ENCODE data around the gene PPP2R5C.
A peak's percentile ranks its signal among the peaks of the same experiment; 100 is the strongest.
"Not testable (repeated sequence)": the region's sequence is repeated elsewhere in the genome, so short reads cannot be mapped to it uniquely, and the experiment has no call there.

The PPP2R5C gene

GRCh38 chr14:101971458-101971857, 209.9 kb downstream of the PPP2R5C start:
- not testable (repeated sequence) for H3K27ac ChIP-seq (ENCODE audit: extremely low read depth, low read depth, low read length)
- peaks cover 11% of the 10 kb centered on the region; the same call in 1 of the 2 replicates for H3K4me1 ChIP-seq (ENCODE audit: control insufficient read depth, insufficient read depth, low read length)

GRCh38 chr14:101972126-101972866, 210.8 kb downstream of the PPP2R5C start:
- Histone ChIP-seq H3K27ac (ENCODE audit: extremely low read depth, low read depth, low read length) (no peak overlapping the region), H3K4me1 (ENCODE audit: control insufficient read depth, insufficient read depth, low read length) (peaks cover 4% of the 10 kb centered on the region; the same call in 1 of the 2 replicates), H3K4me3 (ENCODE audit: low read depth, low read length) (no peak overlapping the region), H3K36me3 (ENCODE audit: control insufficient read depth in 2 of 2, insufficient read depth in 1 of 2, low read length in 2 of 2) (peaks cover 17 to 48% of the 10 kb centered on the region in 2 experiments), H3K9me3 (ENCODE audit: control insufficient read depth, insufficient read depth, low read depth, low read length) (no peaks in the 10 kb centered on the region)
- ChIA-PET POLR2A (interaction anchor here (0.6 to 1.0 kb wide), 3 partner anchors 24 to 1639 kb away, joined by 3 to 4 read pairs (median 3); no protein-coding TSS in a partner anchor), CTCF (interaction anchor here (2.3 to 2.9 kb wide), 2 partner anchors 12 to 124 kb away, joined by 7 to 13 read pairs; no protein-coding TSS in a partner anchor)
- TF ChIP-seq ZSCAN18 (tag by site-specific recombination; IDR thresholded peaks at IDR 0.05) (no peak), ZNF16 (tag by site-specific recombination; IDR thresholded peaks at IDR 0.05; ENCODE audit: low read depth) (no peak), ZNF23 (tag by site-specific recombination; IDR thresholded peaks at IDR 0.05; ENCODE audit: borderline replicate concordance) (no peak), SP2 (tag by site-specific recombination; IDR thresholded peaks at IDR 0.05) (no peak), SCRT2 (tag by site-specific recombination; IDR thresholded peaks at IDR 0.05) (no peak), BCL11A (tag by site-specific recombination; IDR thresholded peaks at IDR 0.05; ENCODE audit: low read depth) (peak; percentile 63; the same call in 1 of the 2 replicates), ZNF274 (IDR thresholded peaks at IDR 0.05; ENCODE audit: low read length) (no peak), ZNF274 (tag by site-specific recombination; IDR thresholded peaks at IDR 0.05; ENCODE audit: borderline replicate concordance) (no peak), ZNF488 (tag by site-specific recombination; IDR thresholded peaks at IDR 0.05) (no peak), ZNF221 (tag by site-specific recombination; IDR thresholded peaks at IDR 0.05; ENCODE audit: borderline replicate concordance) (no peak), ZNF561 (tag by site-specific recombination; IDR thresholded peaks at IDR 0.05; ENCODE audit: borderline replicate concordance) (peak; percentile 73; the same call in 1 of the 2 replicates), ZNF211 (tag by site-specific recombination; IDR thresholded peaks at IDR 0.05; ENCODE audit: low read depth) (no peak), ZIC2 (tag by site-specific recombination; IDR thresholded peaks at IDR 0.05) (peak; percentile 56), KLF8 (tag by site-specific recombination; IDR thresholded peaks at IDR 0.05) (peak; percentile 84), ZNF580 (tag by site-specific recombination; IDR thresholded peaks at IDR 0.05) (no peak), SCRT1 (tag by site-specific recombination; IDR thresholded peaks at IDR 0.05; ENCODE audit: borderline replicate concordance) (no peak), PATZ1 (tag by site-specific recombination; IDR thresholded peaks at IDR 0.05) (peak; percentile 50; the same call in 1 of the 2 replicates), MZF1 (tag by site-specific recombination; IDR thresholded peaks at IDR 0.05; ENCODE audit: borderline replicate concordance) (peak; percentile 40; the same call in 1 of the 2 replicates)
- TF ChIP-seq, protein P1, sequence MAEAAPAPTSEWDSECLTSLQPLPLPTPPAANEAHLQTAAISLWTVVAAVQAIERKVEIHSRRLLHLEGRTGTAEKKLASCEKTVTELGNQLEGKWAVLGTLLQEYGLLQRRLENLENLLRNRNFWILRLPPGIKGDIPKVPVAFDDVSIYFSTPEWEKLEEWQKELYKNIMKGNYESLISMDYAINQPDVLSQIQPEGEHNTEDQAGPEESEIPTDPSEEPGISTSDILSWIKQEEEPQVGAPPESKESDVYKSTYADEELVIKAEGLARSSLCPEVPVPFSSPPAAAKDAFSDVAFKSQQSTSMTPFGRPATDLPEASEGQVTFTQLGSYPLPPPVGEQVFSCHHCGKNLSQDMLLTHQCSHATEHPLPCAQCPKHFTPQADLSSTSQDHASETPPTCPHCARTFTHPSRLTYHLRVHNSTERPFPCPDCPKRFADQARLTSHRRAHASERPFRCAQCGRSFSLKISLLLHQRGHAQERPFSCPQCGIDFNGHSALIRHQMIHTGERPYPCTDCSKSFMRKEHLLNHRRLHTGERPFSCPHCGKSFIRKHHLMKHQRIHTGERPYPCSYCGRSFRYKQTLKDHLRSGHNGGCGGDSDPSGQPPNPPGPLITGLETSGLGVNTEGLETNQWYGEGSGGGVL (tag by site-specific recombination; IDR thresholded peaks at IDR 0.05): no peak

More at GRCh38 chr14:101971458-101971857, 209.9 kb downstream of the PPP2R5C start:
- POLR2A ChIA-PET: interaction anchor here (0.6 to 0.7 kb wide), 2 partner anchors 380 to 1640 kb away, joined by 3 read pairs; no protein-coding TSS in a partner anchor
- H3K4me3 ChIP-seq (ENCODE audit: low read depth, low read length); H3K9me3 ChIP-seq (ENCODE audit: control insufficient read depth, insufficient read depth, low read depth, low read length): not testable (repeated sequence)
- CTCF ChIA-PET: interaction anchor here (0.6 to 2.9 kb wide), 3 partner anchors 11 to 354 kb away, joined by 3 to 13 read pairs (median 3); no protein-coding TSS in a partner anchor
- peaks cover 9 to 40% of the 10 kb centered on the region in 2 experiments for H3K36me3 ChIP-seq (ENCODE audit: control insufficient read depth in 2 of 2, insufficient read depth in 1 of 2, low read length in 2 of 2)
- TF ChIP-seq, protein P2, sequence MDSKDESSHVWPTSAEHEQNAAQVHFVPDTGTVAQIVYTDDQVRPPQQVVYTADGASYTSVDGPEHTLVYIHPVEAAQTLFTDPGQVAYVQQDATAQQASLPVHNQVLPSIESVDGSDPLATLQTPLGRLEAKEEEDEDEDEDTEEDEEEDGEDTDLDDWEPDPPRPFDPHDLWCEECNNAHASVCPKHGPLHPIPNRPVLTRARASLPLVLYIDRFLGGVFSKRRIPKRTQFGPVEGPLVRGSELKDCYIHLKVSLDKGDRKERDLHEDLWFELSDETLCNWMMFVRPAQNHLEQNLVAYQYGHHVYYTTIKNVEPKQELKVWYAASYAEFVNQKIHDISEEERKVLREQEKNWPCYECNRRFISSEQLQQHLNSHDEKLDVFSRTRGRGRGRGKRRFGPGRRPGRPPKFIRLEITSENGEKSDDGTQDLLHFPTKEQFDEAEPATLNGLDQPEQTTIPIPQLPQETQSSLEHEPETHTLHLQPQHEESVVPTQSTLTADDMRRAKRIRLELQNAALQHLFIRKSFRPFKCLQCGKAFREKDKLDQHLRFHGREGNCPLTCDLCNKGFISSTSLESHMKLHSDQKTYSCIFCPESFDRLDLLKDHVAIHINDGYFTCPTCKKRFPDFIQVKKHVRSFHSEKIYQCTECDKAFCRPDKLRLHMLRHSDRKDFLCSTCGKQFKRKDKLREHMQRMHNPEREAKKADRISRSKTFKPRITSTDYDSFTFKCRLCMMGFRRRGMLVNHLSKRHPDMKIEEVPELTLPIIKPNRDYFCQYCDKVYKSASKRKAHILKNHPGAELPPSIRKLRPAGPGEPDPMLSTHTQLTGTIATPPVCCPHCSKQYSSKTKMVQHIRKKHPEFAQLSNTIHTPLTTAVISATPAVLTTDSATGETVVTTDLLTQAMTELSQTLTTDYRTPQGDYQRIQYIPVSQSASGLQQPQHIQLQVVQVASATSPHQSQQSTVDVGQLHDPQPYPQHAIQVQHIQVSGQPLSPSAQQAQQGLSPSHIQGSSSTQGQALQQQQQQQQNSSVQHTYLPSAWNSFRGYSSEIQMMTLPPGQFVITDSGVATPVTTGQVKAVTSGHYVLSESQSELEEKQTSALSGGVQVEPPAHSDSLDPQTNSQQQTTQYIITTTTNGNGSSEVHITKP (tag by site-specific recombination; IDR thresholded peaks at IDR 0.05): 0 out of 2 replicates have a peak, but pooled peaks have one; percentile 5
- 0 out of 2 replicates have a peak, but pooled peaks have one; percentile 14 for TF ChIP-seq ZBTB17 (tag by site-specific recombination; IDR thresholded peaks at IDR 0.05)

All from HEK293 (cell line).